ENCODE data around the gene SLC45A1. TPM values are rescaled to one million over a fixed set of nuclear protein-coding genes. Genes with fewer than 3 reads are reported as not detected.
A peak's percentile ranks its signal among the peaks of the same experiment; 100 is the strongest.

The SLC45A1 gene
- total RNA-seq, 4 donors from 2014 or later: 0.51 to 13.8 (median 7.4) TPM

- H3K27me3 ChIP-seq: no peaks in the 10 kb centered on the region
- DNase-seq: no peak
- no peaks in the 10 kb centered on the region for H3K36me3 ChIP-seq
- H3K27ac ChIP-seq: no peak overlapping the region
- H3K4me1 ChIP-seq: no peaks in the 10 kb centered on the region
- no peaks in the 10 kb centered on the region for H3K9me3 ChIP-seq
- intact Hi-C loops (cut with DNase I; ENCODE audit: low total_unique reads): loop anchor here (5.0 kb wide), 1 partner anchor 330 kb away; no protein-coding TSS in a partner anchor
- no peak overlapping the region for H3K4me3 ChIP-seq
- TF ChIP-seq POLR2A (IDR thresholded peaks at IDR 0.05) (no peak), CTCF (IDR thresholded peaks at IDR 0.05) (no peak)
Measured at GRCh38 chr1:8312235-8313218, 5.4 kb upstream of the SLC45A1 start.

GRCh38 chr1:8313231-8313630 lies 4.7 kb upstream of the SLC45A1 start:
- Histone ChIP-seq H3K4me3 (no peak overlapping the region), H3K4me1 (no peaks in the 10 kb centered on the region), H3K36me3 (no peaks in the 10 kb centered on the region), H3K27me3 (no peaks in the 10 kb centered on the region), H3K9me3 (no peaks in the 10 kb centered on the region), H3K27ac (no peak overlapping the region)
- TF ChIP-seq POLR2A (IDR thresholded peaks at IDR 0.05) (no peak), CTCF (IDR thresholded peaks at IDR 0.05) (no peak)
- intact Hi-C loops (cut with DNase I; ENCODE audit: low total_unique reads): loop anchor here (5.0 kb wide), 1 partner anchor 331 kb away; no protein-coding TSS in a partner anchor
- no peak for DNase-seq

GRCh38 chr1:8314346-8315280 lies 3.3 kb upstream of the SLC45A1 start:
- Histone ChIP-seq H3K4me1 (no peaks in the 10 kb centered on the region), H3K4me3 (no peak overlapping the region), H3K27me3 (no peaks in the 10 kb centered on the region), H3K27ac (no peak overlapping the region), H3K36me3 (no peaks in the 10 kb centered on the region), H3K9me3 (no peaks in the 10 kb centered on the region)
- TF ChIP-seq POLR2A (IDR thresholded peaks at IDR 0.05) (no peak), CTCF (IDR thresholded peaks at IDR 0.05) (peak; percentile 83 to 97 (median 92))
- DNase-seq: peak; percentile 79 to 83
- intact Hi-C loops (cut with DNase I; ENCODE audit: low total_unique reads): loop anchor here (5.0 kb wide), 2 partner anchors 287 to 332 kb away; partner anchors contain the start of gene ERRFI1

- intact Hi-C loops (cut with DNase I; ENCODE audit: low total_unique reads): loop anchor here (5.0 kb wide), 1 partner anchor 289 kb away; the partner anchor contains the start of gene ERRFI1
- Histone ChIP-seq H3K27me3 (no peaks in the 10 kb centered on the region), H3K36me3 (no peaks in the 10 kb centered on the region), H3K4me3 (no peak overlapping the region), H3K27ac (no peak overlapping the region), H3K9me3 (no peaks in the 10 kb centered on the region), H3K4me1 (no peaks in the 10 kb centered on the region)
- no peak for TF ChIP-seq CTCF (IDR thresholded peaks at IDR 0.05)
- TF ChIP-seq POLR2A (IDR thresholded peaks at IDR 0.05): no peak
- DNase-seq: no peak
Measured at GRCh38 chr1:8315573-8316475, 2.1 kb upstream of the SLC45A1 start.

All from uterus (tissue), 4 donors.